Natural killer cell treated with Interleukin-12 subunit alpha and Interleukin-12 subunit beta and Interleukin-15 and Interleukin-18, amount 100 ng/mL, for 72 hours (primary cell): ENCODE data around the gene KISS1. TPM values are rescaled to one million over a fixed set of nuclear protein-coding genes. Genes with fewer than 3 reads are reported as not detected.
A peak's percentile ranks its signal among the peaks of the same experiment; 100 is the strongest.

Experiments used
- ATAC-seq, 2 donors: fragments of 150-1000 bp; cut with Tn5 transposase in 1 of 2; sonication (Bioruptor Pico), chemical (Tn5 transposase) in 1 of 2; 2 replicates each; pipeline ENCODE4 v1.10.0; 2021
- DNase-seq: peaks from one replicate; pipeline ENCODE4 v3.0.0; 2022; ENCODE audit warnings: low spot score
- H3K27ac Mint-ChIP-seq, 2 donors: 1 replicate in 1 of 2; 2 replicates in 1 of 2; pipeline ENCODE4 v1.8.0; 2022; ENCODE audit warnings: mixed read lengths in 2 of 2, mild to moderate bottlenecking in 1 of 2, moderate library complexity in 1 of 2
- H3K27me3 Mint-ChIP-seq, 2 donors: 1 replicate in 1 of 2; 2 replicates in 1 of 2; pipeline ENCODE4 v1.8.0; 2022; ENCODE audit warnings: mixed read lengths in 2 of 2
- H3K36me3 Mint-ChIP-seq: one replicate; pipeline ENCODE4 v1.8.0; 2022; ENCODE audit warnings: mixed read lengths
- H3K4me1 Mint-ChIP-seq, 2 donors: 1 replicate in 1 of 2; 2 replicates in 1 of 2; pipeline ENCODE4 v1.8.0; 2022; ENCODE audit warnings: low read depth in 2 of 2, mixed read lengths in 2 of 2, mild to moderate bottlenecking in 1 of 2
- H3K4me3 Mint-ChIP-seq: one replicate; pipeline ENCODE4 v1.8.0; 2022; ENCODE audit warnings: mixed read lengths
- H3K9me3 Mint-ChIP-seq: 2 replicates; pipeline ENCODE4 v1.8.0; 2022; ENCODE audit warnings: mixed read lengths
- total RNA-seq, 2 donors: library from RNA; stranded (reverse); gene quantifications; one replicate each; pipeline ENCODE4 v1.2.3, GENCODE V29; 2022

KISS1 gene
- total RNA-seq, 2 donors from 2014 or later, result not detected

GRCh38 chr1:204172404-204173029, 23.8 kb downstream of the KISS1 start:
- peaks cover 4% of the 10 kb centered on the region for H3K9me3 Mint-ChIP-seq
- no peak for ATAC-seq

DNA sequence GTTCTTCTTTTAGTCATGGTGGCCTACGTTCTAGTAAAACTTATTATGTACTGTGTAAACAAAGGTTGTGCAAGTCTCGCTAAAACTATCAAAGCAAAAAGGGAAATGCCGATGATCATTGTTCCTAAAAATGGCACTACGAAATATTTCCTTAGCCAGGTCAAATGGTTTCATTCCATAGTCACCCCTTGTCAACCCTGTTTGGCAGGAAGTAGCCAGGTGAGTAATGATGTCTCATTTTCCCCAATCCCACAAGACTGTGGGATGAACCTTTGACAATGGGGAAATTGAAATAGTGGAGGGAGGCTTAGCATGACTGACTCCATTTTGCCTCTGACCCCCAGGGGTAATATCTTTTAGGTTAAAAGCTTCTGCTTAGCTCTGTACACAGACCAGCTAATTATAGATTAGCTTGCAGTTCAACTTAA, 24.5 kb downstream of the KISS1 start:
- H3K36me3 Mint-ChIP-seq, result peaks cover 17% of the 10 kb centered on the region
- H3K9me3 Mint-ChIP-seq, result peaks cover 4% of the 10 kb centered on the region
- peaks cover 6 to 11% of the 10 kb centered on the region in 2 donors for H3K27me3 Mint-ChIP-seq
- H3K27ac Mint-ChIP-seq, result no peak overlapping the region
- no peak for DNase-seq
- no peak overlapping the region for H3K4me3 Mint-ChIP-seq
- ATAC-seq, result no peak
- H3K4me1 Mint-ChIP-seq, result no peaks in the 10 kb centered on the region

More at GRCh38 chr1:204172404-204173029, 23.8 kb downstream of the KISS1 start:
- peaks cover 2 to 7% of the 10 kb centered on the region in 2 donors for H3K27me3 Mint-ChIP-seq
- no peak overlapping the region for H3K27ac Mint-ChIP-seq
- DNase-seq, result no peak
- H3K36me3 Mint-ChIP-seq, result peaks cover 17% of the 10 kb centered on the region
- no peaks in the 10 kb centered on the region for H3K4me1 Mint-ChIP-seq
- no peak overlapping the region for H3K4me3 Mint-ChIP-seq

GRCh38 chr1:204170494-204171155, 25.7 kb downstream of the KISS1 start:
- Mint-ChIP-seq H3K4me3 (no peak overlapping the region), H3K27ac (no peak overlapping the region), H3K9me3 (peaks cover 4% of the 10 kb centered on the region), H3K36me3 (peaks cover 17% of the 10 kb centered on the region), H3K27me3 (peaks cover 6 to 15% of the 10 kb centered on the region in 2 donors), H3K4me1 (no peaks in the 10 kb centered on the region)
- ATAC-seq (no peak), DNase-seq (no peak)

DNA sequence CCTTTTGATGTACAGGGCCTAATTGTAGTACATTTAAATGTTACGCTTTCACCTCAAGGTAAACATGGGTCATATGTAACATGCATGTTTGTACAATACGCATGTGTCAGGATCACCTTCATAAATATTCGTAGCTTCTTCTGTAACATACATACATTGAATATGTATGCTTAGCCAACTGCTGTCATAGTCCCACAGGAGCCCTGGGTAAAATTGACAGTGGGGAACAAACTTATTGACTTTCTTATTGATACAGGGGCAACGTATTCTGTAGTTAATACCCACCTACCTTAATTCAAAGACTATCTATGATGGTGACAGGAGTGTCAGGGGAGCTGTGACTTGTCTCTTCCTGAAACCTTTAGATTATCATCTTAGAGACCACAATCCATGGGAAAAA, 26.4 kb downstream of the KISS1 start:
- ATAC-seq, result no peak
- Mint-ChIP-seq H3K4me1 (no peaks in the 10 kb centered on the region), H3K4me3 (no peak overlapping the region)

DNA sequence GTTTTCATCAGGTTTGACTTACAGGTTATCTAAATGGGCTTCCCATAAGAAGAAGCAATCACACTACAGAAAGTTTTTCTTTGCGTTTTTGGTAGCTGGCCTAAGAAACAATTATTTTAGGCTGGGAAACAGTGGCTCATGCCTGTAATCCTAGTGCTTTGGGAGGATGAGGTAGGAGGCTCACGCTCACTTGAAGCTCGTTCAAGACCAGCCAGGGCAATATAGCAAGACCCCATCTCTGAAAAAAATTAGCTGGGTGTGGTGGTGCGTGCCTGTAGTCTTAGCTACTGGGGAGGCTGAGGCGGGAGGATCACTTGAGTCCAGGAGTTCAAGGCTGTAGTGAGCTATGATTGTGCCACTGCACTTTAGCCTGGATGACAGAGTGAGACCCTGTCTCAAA, 28.6 kb downstream of the KISS1 start:
- Mint-ChIP-seq H3K4me1 (no peaks in the 10 kb centered on the region), H3K27me3 (peaks cover 6 to 11% of the 10 kb centered on the region in 2 donors), H3K4me3 (no peak overlapping the region), H3K36me3 (peaks cover 17% of the 10 kb centered on the region), H3K27ac (no peak overlapping the region), H3K9me3 (peaks cover 4% of the 10 kb centered on the region)
- ATAC-seq (no peak), DNase-seq (no peak)

More for the DNA sequence above, 26.4 kb downstream of the KISS1 start:
- Mint-ChIP-seq H3K27ac (no peak overlapping the region), H3K27me3 (peaks cover 6 to 15% of the 10 kb centered on the region in 2 donors), H3K9me3 (peaks cover 4% of the 10 kb centered on the region), H3K36me3 (peaks cover 17% of the 10 kb centered on the region)
- no peak for DNase-seq

GRCh38 chr1:204166219-204166618, 30.1 kb downstream of the KISS1 start, which contains the start of gene REN:
REN (minus strand) TSS chr1:204166337; CDS start chr1:204166293, 44 bp downstream.
- H3K27me3 Mint-ChIP-seq, result peaks cover 6 to 8% of the 10 kb centered on the region in 2 donors
- H3K27ac Mint-ChIP-seq, result no peak within 1 kb of the TSS
- peaks cover 4% of the 10 kb centered on the region for H3K9me3 Mint-ChIP-seq
- ATAC-seq (no peak), DNase-seq (no peak)
- no peaks in the 10 kb centered on the region for H3K4me1 Mint-ChIP-seq
- peaks cover 12% of the 10 kb centered on the region for H3K36me3 Mint-ChIP-seq
- no peak within 1 kb of the TSS for H3K4me3 Mint-ChIP-seq

DNA sequence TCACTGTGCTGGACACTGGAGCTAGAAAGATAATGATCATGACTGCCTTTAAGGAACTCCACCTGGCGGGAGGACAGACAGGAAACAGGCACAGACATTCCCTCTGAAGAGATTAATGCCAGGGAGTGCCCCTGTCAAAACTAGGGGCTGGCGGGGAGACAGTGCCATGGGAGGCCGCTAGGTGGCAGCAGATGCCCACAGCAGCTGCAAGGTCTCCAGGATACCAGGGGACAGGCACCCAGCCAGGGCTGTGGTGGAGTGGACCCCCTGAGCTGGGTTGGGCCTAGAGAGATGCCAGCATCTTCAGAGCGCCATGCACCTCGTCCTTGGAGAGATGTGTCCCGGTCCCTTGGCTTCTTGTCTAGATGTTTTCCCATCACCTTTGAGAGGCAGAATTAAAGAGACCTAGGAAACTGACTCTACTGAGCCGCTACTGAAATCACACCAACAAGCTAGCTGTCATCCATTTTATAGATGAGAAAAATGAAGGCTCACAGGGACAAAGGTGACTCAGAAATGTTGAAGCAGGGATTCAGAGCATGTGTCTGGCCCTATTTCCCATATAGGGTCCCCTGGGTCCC, 33.7 kb downstream of the KISS1 start:
- no peaks in the 10 kb centered on the region for H3K36me3 Mint-ChIP-seq
- no peak overlapping the region for H3K4me3 Mint-ChIP-seq
- no peak overlapping the region for H3K27ac Mint-ChIP-seq
- H3K4me1 Mint-ChIP-seq, result no peaks in the 10 kb centered on the region
- peak; percentile 77 for DNase-seq
- no peaks in the 10 kb centered on the region for H3K9me3 Mint-ChIP-seq
- peaks cover 4 to 8% of the 10 kb centered on the region in 2 donors for H3K27me3 Mint-ChIP-seq
- peak; percentile 81 to 84 for ATAC-seq

GRCh38 chr1:204161609-204162493, 34.4 kb downstream of the KISS1 start:
- H3K36me3 Mint-ChIP-seq, result no peaks in the 10 kb centered on the region
- no peak overlapping the region for H3K27ac Mint-ChIP-seq
- ATAC-seq, result no peak
- no peaks in the 10 kb centered on the region for H3K4me1 Mint-ChIP-seq
- DNase-seq, result no peak
- no peak overlapping the region for H3K4me3 Mint-ChIP-seq
- no peaks in the 10 kb centered on the region for H3K9me3 Mint-ChIP-seq
- peaks cover 0 to 4% of the 10 kb centered on the region in 2 donors for H3K27me3 Mint-ChIP-seq

DNA sequence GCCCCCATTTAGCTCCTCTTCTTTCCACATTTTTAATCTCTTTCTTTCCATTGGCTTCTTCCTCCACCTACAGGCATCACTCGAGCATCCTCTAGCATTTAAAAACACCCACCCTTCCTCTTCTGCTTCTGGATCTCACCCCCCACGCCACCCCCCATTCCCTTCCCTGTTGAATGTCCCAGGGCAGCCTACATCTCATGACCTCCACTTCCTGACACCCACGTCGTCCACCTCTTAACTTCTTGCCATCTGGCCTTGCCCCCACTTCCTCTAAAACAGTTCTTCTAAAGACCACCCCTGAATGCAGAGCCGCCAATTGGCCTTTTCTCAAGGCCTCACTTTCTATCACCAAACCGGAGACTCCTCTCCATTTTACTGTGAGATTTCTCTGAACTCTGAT, 38.3 kb downstream of the KISS1 start:
- no peak overlapping the region for H3K27ac Mint-ChIP-seq
- no peak for ATAC-seq

DNA sequence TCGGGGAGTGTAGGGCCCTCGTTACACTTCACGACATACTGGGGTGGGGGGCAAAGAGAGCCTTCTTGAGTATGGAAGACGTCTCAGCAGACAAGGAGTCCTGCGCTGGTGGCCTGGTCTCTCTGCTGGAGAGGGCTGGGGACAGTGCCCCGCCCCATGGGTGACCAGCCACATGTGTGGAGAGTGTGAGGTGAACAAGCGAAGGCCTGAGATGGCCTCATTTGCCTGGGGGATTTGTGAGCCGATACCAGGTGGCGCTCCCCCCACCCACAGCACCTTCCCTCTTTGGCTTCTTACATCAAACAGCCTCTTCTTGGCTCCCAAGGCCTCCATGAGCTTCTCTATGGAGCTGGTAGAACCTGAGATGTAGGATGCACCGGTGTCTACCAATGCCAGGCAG, 40.4 kb downstream of the KISS1 start:
- no peak overlapping the region for H3K27ac Mint-ChIP-seq
- H3K27me3 Mint-ChIP-seq, result peaks cover 0 to 8% of the 10 kb centered on the region in 2 donors
- no peaks in the 10 kb centered on the region for H3K9me3 Mint-ChIP-seq
- no peak for ATAC-seq
- no peak overlapping the region for H3K4me3 Mint-ChIP-seq
- no peak for DNase-seq
- H3K36me3 Mint-ChIP-seq, result no peaks in the 10 kb centered on the region
- peaks cover 0 to 3% of the 10 kb centered on the region in 2 donors for H3K4me1 Mint-ChIP-seq

More for the DNA sequence above, 38.3 kb downstream of the KISS1 start:
- H3K36me3 Mint-ChIP-seq, result no peaks in the 10 kb centered on the region
- H3K27me3 Mint-ChIP-seq, result peaks cover 0 to 8% of the 10 kb centered on the region in 2 donors
- no peak overlapping the region for H3K4me3 Mint-ChIP-seq
- no peaks in the 10 kb centered on the region for H3K9me3 Mint-ChIP-seq
- no peaks in the 10 kb centered on the region for H3K4me1 Mint-ChIP-seq
- no peak for DNase-seq

GRCh38 chr1:204154568-204155255, 41.6 kb downstream of the KISS1 start:
- no peak overlapping the region for H3K4me3 Mint-ChIP-seq
- H3K27me3 Mint-ChIP-seq, result peaks cover 0 to 8% of the 10 kb centered on the region in 2 donors
- DNase-seq (no peak), ATAC-seq (no peak)
- no peak overlapping the region for H3K27ac Mint-ChIP-seq
- H3K9me3 Mint-ChIP-seq, result no peaks in the 10 kb centered on the region
- H3K4me1 Mint-ChIP-seq, result peaks cover 0 to 7% of the 10 kb centered on the region in 2 donors
- H3K36me3 Mint-ChIP-seq, result no peaks in the 10 kb centered on the region

DNA sequence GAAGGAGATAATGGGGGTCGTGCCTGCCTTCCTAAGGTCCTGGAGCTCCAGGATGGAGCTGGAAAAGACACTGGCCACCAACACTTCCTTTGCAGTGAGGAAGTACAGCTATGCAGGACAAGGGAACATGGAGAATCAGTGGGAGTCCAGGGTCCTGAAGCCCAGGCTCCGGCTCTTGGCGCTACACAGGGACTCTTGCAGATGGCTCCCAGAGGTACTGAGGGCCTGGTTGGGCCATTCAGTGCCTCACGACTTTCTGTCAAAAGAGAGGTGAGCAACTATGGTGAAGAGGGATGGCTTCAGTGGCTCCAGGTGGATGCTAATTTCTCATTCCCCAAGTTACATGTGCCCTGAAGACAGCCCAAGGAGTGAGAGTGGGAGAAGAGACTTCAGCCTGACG, 42.6 kb downstream of the KISS1 start:
- no peak overlapping the region for H3K27ac Mint-ChIP-seq
- peaks cover 0 to 8% of the 10 kb centered on the region in 2 donors for H3K27me3 Mint-ChIP-seq
- no peak for ATAC-seq
- peaks cover 0 to 7% of the 10 kb centered on the region in 2 donors for H3K4me1 Mint-ChIP-seq
- no peaks in the 10 kb centered on the region for H3K36me3 Mint-ChIP-seq
- H3K4me3 Mint-ChIP-seq, result no peak overlapping the region
- no peak for DNase-seq
- H3K9me3 Mint-ChIP-seq, result no peaks in the 10 kb centered on the region
